ENCODE data around the gene HDGFL3. TPM values are rescaled to one million over a fixed set of nuclear protein-coding genes. Genes with fewer than 3 reads are reported as not detected.
"Not testable (repeated sequence)": the region's sequence is repeated elsewhere in the genome, so short reads cannot be mapped to it uniquely, and the experiment has no call there.

HDGFL3 gene
- total RNA-seq = 27.7 and 66.9 TPM in 2 replicates

DNA sequence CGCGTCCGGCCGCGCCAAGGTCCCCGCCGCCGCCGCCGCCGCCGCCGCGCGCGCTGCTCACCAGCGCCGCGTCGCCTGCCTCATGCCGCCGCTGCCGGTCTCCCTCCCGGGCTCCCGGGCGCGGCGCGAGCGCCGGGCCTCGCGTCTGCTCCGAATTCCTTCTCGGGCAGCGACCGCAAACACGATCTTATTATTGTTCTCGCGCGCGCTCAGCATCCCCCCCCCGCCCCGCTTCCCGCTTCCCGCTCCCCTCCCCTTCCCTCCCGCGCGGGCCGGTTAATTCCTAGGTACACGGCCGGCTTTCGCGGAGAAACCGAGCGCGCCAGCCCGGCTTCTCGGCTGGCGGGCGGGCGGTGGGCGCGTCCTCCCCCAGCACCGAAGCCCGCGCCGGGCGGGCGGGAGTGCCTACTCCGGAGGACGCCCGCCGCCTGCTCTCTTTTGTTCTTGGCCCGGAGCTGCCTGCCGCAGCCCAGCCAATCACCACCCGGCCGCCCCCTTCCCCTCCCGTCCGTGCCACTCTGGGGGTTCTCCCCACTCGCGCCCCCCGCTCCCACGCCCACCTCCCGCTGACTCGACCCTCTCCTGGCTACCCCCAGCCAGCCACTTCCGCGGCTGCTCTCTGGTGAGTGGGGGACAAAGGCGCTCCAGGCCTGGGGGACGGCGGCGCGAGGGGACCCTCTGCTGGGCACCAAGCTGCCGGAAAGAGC is at the start of gene HDGFL3:
Gene HDGFL3 (minus strand): TSS at position 164 of the 707 bp plus-strand sequence. CDS start 409 bp downstream, outside the sequence.
- peak; percentile 68 to 70 for DNase-seq (ENCODE audit: low read depth in 2 of 2)

DNA sequence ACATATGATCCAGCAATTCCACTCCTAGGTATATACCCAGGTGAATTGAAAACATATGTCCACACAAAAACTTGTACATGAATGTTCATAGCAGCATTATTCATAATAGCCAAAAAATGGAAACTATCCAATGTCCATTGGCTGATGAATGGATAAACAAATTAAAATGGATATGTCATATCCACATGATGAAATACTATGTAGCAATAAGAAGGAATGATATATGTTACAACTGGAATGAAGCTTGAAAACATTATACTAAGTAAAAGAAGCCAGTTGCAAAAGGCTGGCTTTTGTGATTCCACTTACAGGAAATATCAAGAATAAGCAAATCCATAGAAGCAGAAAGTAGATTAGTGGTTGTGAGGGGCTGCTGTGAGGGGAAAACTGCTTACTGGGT is 43.2 kb upstream of the HDGFL3 start:
- DNase-seq (ENCODE audit: low read depth in 2 of 2) = no peak

DNA sequence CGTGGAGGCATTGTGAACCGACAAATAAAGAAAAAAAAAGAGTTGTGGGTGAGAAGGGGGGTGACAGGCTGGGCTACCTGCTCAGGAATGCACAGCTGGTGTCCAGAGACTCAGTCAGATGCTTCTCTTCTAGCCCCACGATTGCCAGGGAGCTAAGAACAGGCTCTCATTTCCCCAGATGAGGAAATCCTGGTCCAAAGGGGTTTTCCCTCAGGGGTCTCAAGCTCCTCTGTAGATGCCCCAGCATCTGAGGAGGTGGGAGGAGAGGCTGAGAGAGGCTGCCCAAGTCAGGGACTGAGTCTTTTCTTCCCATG is 41.4 kb upstream of the HDGFL3 start:
- no peak for DNase-seq (ENCODE audit: low read depth in 2 of 2)

DNA sequence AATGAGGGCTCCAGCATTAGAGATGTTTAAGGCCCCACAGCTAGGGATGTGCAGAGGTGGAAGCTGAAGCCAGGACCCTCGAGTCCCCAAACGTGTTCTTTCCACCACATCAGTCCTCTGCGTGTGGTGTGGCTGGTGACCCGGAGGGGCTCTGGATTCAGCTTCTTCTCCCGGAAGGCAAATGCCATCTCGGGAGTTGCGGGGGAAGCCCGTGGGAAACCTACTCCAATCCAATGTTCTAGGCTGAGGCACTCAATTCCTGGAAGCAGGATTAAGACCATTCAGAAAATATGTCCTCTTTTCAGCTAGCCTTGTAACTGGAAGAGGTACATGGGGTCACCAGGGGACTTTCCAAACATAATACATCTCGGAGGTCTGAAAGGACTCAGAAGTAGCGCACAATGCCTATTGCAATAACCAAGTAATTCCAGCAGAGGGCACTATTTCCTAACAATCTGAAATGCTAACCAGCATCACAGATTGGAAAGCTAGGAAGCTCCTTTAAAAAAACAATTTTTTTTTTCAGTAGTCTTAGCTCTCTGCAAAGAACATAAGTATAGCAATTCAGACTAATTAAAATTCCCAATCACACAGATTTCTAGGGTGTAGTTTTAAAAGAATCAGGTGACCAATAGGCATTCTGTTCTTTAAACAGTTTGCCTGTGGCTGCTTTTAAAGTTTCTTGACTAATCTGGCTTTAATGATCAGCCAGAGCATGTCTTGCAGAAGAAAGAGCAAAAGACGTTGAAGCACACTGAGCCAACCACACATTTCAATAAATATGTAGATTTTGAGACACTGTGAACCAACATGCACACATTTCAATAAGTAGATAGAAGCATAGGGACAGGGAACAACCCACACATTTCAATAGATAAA is 40.8 kb upstream of the HDGFL3 start:
- peak; percentile 74 to 75 for DNase-seq (ENCODE audit: low read depth in 2 of 2)

DNA sequence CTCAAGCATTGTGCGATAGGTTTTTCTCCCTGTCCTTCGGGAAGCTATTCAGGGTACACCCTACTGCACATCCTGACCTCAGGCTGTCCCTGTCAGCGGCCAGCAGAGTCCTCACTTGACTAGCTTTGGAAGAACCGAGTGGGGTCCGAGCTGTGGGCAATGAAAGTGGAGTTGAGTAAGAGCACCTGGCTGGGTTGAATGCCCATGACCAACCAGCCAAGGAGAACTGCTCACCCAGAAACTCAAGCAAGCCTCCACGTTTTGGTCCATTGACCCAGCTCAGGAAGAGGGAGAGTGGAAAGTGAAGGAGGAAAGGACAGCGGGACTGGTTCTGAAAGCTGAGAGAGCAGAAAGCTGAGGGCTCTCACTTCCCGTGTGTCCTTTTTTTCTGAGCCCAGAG is 36.0 kb upstream of the HDGFL3 start:
- DNase-seq (ENCODE audit: low read depth in 2 of 2) = no peak

DNA sequence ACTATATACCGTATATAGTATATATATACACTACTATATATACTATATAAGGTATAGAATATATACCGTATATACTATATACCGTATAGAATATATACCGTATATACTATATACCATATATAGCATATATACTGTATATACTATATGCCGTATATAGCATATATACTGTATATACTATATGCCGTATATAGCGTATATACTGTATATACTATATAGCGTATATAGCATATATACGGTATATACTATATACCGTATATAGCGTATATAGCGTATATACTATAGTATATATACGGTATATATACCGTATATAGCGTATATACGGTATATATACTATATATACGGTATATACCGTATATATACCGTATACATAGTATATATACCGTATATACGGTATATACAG is 22.6 kb upstream of the HDGFL3 start:
- DNase-seq (ENCODE audit: low read depth in 2 of 2) = no peak

DNA sequence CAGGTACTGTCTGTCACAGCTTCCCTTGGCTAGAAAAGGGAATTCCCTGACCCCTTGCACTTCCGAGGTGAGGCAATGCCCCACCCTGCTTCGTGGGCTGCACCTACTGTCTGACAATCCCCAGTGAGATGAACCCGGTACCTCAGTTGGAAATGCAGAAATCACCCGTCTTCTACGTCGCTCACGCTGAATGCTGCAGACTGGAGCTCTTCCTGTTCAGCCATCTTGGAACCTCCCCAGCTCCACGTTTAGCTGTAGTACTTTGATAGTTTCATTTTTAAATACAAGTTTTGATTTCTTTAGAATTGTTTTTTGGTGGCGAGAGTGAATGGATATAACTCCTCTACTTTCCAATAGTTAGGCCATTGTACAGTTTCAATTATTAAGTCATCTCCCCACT is 17.8 kb upstream of the HDGFL3 start:
- no peak for DNase-seq (ENCODE audit: low read depth in 2 of 2)

DNA sequence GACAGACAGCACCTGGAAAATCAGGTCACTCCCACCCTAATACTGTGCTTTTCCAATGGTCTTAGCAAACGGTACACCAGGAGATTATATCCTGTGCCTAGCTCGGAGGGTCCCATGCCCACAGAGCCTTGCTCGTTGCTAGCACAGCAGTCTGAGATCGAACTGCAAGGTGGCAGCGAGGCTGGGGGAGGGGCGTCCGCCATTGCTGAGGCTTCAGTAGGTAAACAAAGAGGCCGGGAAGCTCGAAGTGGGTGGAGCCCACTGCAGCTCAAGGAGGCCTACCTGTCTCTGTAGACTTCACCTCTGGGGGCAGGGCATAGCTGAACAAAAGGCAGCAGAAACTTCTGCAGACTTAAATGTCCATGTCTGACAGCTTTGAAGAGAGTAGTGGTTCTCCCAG is 14.2 kb upstream of the HDGFL3 start:
- DNase-seq (ENCODE audit: low read depth in 2 of 2) = not testable (repeated sequence)

DNA sequence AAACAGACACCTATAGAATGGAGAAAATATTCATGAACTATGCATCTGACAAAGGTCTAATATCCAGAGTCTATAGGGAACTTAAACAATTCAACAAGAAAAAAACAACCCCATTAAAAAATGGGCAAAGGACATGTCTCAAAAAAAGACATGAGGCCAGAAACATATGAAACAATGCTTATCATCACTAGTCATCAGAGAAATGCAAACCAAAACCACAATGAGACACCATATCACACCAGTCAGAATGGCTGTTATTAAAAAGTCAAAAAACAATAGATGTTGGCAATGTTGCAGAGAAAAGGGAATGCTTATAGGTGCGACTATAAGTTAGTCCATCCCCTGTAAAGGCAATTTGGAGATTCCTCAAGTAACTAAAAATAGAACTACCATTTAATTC is 11.4 kb upstream of the HDGFL3 start:
- DNase-seq (ENCODE audit: low read depth in 2 of 2) = no peak

DNA sequence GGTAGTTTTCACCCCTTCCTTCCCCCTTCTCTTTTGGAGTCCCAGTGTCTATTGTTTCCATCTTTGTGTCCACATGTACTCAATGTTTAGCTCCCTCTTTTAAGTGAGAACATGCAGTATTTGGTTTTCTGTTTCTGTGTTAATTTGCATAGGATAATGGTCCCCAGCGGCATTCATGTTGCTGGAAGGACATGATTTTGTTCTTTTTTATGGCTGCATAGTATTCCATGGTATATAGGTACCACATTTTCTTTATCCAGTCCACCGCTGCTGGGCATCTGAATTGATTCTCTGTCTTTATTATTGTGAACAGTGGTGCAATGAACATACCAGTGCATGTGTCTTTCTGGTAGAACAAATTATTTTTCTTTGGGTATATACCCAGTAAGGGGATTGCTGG is 7.7 kb upstream of the HDGFL3 start:
- no peak for DNase-seq (ENCODE audit: low read depth in 2 of 2)

DNA sequence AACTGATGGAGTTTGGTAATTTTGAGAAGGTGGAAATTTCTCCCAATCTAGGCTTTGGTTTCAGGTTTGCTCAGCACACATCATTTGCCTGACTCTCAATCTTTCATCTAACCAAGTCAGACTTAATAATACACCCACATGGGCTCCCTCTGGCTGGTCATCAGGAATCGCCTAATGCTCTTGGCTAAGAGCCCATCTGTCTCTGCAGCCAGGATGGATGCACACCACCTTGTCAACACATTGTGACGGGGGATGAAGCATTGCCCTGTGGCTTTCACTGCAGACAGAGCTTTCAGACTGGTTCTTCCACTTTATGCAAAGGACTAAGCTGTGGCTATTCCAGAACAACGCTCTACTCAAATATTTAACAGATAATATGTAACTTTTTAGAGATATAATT is 3.0 kb upstream of the HDGFL3 start:
- peak; percentile 37 to 82 for DNase-seq (ENCODE audit: low read depth in 2 of 2)

DNA sequence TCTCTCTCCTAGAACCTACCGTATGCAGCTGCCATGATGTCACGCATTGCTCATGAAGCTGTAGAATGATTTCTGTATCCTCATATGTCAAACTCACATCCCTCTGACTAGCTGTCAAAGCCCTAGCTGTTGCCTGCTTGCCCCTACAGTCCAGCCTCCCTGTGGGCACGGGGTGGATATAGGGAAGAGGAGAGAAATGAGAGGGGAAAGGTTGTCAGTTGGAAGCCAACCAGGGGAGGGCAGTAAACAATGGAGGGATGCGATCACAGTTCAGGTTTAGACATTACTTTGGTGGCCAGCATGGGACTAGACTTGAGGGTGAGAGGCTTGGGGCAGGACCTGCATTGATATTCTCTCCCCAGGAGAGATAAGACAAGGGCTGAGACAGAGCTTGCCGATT is 1.7 kb upstream of the HDGFL3 start:
- DNase-seq (ENCODE audit: low read depth in 2 of 2) = peak in 1 of 2 donors; percentile 13

DNA sequence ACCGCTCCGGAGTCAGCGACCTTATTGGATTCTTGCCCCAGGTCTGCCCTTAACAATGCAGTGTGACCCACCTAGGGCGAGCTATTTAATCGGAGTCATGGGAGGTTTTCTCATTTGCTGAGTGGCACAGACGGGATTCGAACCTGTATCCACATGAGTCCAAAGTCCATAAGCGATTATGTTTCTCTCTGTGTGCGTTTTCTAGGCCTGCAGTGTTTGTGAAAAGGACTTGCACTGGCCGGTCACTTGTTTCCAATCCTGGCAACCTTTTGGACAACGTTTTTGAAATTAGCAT is 691 bp upstream of the HDGFL3 start:
- DNase-seq (ENCODE audit: low read depth in 2 of 2) = no peak

DNA sequence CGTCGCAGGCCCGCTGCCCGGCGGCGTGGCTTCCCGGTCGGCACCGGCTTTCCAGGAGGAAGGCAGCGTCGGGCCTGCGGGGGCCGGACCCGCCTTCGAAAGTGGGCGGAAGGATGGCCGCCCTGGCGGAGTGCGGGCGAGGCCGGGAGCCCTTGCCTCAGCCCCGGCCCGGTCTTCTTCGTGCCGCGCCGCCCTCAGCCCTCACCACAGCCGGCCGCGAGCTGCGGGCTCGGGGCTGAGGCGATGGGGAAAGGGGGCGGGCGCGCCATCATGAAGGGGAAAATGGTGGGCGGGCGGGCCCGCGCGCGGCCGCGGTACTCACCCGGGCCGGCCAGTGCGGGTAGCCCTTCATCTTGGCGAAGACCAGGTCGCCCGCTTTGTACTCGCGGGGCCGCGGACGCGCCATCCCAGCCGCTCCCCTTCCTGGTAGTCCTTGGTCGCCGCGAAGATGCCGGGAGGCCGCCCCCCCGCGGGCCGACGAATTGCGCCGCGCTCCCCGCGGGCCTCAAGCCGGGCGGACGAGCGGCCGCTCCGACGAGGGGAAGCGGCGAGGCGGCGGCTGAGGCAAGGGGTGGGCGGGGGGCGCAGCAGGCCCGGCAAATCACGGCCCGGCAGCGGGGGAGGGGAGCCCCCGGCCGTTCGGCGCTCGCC is 489 bp downstream of the HDGFL3 start:
- DNase-seq (ENCODE audit: low read depth in 2 of 2) = peak; percentile 57 to 71

DNA sequence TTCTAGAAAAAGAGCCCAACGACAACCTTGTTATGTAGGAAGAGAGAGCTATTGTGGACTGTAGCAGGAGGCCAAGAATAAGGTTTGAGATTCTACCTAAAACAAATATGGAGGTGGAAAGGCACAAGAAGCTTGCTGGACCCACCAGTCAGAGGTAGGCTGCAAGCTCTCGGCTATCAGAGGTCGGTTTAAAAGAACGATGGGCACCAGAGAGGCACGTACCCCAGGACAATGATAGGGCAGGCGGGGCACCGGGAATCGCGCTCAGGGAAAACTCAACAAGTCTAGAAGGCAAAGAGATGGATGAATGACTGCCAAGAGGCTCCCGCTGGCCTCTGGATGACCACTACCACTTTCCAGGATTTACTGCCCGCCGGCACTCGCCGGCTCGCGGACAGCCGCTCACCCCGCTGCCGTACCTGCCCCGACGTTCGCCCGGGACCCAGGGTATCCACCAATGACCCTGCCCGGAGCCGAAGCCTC is 1.1 kb downstream of the HDGFL3 start:
- DNase-seq (ENCODE audit: low read depth in 2 of 2) = peak; percentile 23 to 54

DNA sequence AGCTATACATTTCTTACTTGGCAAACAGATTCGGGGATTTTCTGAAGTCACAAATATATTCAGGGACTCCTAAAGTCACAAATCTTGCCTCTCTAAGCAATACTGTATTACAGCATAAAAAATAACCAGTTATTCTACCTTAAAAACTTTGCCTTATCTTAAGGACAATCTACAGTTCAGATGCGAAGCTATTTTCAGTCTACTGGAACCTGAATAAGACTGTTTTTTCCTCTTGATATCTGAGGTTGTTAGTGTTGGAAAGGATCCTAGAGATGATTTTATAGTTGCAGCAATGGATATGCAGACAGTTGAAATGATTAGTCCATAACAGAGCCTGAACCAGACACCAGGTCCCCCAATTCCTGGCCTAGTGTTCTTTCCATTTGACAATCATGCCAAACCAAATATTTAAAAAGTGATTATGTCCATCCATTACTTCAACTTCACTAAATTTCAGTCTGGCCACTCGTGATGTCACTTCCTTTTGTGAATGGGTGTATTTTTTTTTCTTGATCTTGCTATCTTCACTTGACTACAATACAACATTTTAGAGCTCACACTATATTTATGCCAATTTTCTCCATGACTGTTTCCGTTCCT is 1.8 kb downstream of the HDGFL3 start:
- peak; percentile 60 to 98 for DNase-seq (ENCODE audit: low read depth in 2 of 2)

DNA sequence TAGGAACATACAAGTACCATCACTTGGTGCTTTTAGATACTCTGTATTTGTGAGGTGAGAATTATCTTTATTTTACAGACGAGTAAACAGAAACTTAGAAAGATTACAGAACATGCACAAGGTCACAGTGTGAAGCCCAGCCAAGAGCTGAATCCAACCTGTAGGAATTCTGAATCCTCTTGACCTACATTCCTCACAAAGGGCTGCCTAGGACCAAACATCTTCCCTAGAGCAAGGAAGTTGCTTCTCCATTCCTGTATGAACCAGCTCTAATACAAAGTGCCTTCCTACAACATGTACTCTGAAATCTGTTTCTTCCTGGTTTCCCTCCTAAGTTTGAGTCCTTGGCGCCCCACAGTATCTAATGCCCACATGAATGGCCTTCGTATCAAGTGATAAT is 2.9 kb downstream of the HDGFL3 start:
- peak in 1 of 2 donors; percentile 7 for DNase-seq (ENCODE audit: low read depth in 2 of 2)

DNA sequence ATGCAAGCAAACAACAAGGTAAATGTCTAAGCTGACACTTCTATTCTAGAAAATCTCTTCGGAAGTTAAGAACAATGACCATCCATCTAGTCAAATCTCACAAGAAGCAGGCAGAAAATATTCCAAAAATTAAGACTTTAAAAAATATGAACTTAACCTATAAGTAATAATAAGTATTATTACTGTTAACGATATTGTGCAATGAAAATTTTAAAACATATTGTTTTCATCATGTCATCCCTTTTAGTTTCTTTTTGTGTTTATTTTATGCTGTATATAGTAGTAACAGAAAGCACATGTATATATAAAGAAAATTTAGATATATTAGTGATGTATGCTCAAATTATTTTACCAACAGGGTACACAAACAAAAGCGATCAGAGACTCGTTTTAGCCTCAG is 4.1 kb downstream of the HDGFL3 start:
- DNase-seq (ENCODE audit: low read depth in 2 of 2) = no peak

DNA sequence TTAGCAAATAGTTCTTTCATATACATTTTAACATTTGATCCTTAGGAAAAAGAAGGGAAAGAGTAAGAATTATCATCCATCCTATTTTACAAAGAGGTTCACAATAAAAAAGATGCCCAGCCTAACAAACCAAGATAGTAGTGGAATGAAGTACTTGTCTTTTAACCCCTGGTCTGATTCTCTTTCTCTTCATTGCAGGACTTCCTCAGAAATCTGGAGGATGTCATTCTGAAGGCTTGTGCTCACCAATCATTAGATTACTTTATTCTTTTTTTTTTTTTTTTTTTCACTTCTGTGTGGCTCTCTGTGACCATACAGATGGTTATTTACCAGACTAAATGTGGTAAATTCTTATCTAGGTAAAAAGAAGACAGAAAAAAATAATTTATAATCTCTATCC is 7.0 kb downstream of the HDGFL3 start:
- DNase-seq (ENCODE audit: low read depth in 2 of 2) = no peak

DNA sequence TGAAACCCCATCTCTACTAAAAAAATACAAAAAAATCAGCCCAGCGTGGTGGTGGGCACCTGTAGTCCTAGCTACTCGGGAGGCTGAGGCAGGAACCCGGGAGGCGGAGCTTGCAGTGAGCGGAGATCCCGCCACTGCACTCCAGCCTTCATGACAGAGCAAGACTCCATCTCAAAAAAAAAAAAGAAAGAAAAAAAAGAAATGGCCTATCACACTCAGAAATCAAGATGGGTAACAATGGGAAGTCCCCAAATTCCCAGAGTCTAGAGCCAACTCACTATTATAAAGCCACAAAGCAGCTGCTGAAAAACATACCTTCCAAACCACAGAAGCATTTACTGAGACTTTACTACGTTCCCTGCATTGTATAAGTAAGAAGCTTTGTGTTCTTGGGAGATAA is 7.5 kb downstream of the HDGFL3 start:
- peak in 1 of 2 donors; percentile 11 for DNase-seq (ENCODE audit: low read depth in 2 of 2)

DNA sequence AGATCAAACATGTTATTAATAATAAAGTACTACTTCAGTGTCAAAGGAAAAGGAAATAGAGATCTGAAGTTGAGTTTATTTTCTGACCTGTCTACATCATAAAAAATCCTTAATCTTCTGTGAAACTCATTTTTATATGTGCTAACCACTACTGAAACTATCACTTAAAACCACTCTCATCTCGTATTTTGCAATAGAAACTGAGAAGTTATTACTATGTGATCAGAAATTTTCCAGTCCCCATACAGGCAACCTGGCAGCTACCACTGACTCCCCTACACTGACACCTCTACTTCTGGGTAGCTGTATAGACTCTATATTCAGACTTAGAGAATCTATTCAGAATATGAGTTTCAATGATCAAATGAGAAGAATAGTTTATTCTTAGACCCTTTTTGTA is 8.3 kb downstream of the HDGFL3 start:
- DNase-seq (ENCODE audit: low read depth in 2 of 2) = no peak

DNA sequence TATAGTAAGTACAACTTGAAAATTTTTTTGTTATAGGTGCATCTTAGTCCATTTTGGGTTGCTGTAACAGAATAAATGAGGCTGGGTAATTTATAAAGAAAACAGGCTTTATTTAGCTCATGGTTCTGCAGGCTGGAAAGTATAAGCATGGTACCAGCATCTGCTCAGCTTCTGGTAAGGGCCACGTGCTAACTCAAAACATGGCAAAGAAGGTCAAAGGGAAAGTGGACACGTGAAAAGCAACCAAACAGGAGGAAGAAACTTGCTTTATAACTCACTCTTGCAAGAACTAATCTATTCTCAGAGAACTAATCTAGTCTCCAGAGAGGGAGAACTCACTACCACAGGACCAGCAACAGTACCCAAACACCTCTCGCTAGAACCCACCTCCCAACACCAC is 9.1 kb downstream of the HDGFL3 start:
- no peak for DNase-seq (ENCODE audit: low read depth in 2 of 2)
